WTC11 (cell line): ENCODE results near the gene BTBD7.

Source experiments
- SP1 ChIP-seq: sonication (generic); formaldehyde crosslinking; conservative IDR thresholded peaks from 2 replicates; pipeline ENCODE4 v1.8.1; 2022; ENCODE audit warnings: missing genetic modification reagents
- TF ChIP-seq, protein P1 (sequence below): fragments of 200-600 bp; IDR thresholded peaks from 2 replicates; pipeline ENCODE4 v1.8.0; 2022; ENCODE audit warnings: antibody characterized with exemption
- TF ChIP-seq, protein P2 (sequence below): sonication (generic); formaldehyde crosslinking; IDR thresholded peaks from 2 replicates; pipeline ENCODE4 v1.8.1; 2022; ENCODE audit warnings: mild to moderate bottlenecking, missing genetic modification reagents, moderate library complexity, borderline replicate concordance

GRCh38 chr14:93219103-93219726 lies 113.6 kb downstream of the BTBD7 start:
- TF ChIP-seq, protein P1, sequence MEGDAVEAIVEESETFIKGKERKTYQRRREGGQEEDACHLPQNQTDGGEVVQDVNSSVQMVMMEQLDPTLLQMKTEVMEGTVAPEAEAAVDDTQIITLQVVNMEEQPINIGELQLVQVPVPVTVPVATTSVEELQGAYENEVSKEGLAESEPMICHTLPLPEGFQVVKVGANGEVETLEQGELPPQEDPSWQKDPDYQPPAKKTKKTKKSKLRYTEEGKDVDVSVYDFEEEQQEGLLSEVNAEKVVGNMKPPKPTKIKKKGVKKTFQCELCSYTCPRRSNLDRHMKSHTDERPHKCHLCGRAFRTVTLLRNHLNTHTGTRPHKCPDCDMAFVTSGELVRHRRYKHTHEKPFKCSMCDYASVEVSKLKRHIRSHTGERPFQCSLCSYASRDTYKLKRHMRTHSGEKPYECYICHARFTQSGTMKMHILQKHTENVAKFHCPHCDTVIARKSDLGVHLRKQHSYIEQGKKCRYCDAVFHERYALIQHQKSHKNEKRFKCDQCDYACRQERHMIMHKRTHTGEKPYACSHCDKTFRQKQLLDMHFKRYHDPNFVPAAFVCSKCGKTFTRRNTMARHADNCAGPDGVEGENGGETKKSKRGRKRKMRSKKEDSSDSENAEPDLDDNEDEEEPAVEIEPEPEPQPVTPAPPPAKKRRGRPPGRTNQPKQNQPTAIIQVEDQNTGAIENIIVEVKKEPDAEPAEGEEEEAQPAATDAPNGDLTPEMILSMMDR, result no peak
- TF ChIP-seq SP1 (CRISPR knock-in tag), result no peak
- TF ChIP-seq, protein P2, sequence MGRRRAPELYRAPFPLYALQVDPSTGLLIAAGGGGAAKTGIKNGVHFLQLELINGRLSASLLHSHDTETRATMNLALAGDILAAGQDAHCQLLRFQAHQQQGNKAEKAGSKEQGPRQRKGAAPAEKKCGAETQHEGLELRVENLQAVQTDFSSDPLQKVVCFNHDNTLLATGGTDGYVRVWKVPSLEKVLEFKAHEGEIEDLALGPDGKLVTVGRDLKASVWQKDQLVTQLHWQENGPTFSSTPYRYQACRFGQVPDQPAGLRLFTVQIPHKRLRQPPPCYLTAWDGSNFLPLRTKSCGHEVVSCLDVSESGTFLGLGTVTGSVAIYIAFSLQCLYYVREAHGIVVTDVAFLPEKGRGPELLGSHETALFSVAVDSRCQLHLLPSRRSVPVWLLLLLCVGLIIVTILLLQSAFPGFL (CRISPR knock-in tag), result no peak
